GM23338 (cell line): Measurements from ENCODE around the gene RASL11B. TPM values are rescaled to one million over a fixed set of nuclear protein-coding genes. Genes with fewer than 3 reads are reported as not detected.

Experiments
- ATAC-seq: fragments of 200-7000 bp; cut with Tn5 transposase; 3 replicates; pipeline ENCODE4 v1.9.1; 2020
- DNase-seq: peaks from one replicate; pipeline ENCODE4 v3.0.0-alpha.2; 2015; ENCODE audit warnings: low spot score
- H2AFZ ChIP-seq: fragments of 200-600 bp; sonication (generic); 2 replicates; pipeline ENCODE4 v1.8.0; 2016; ENCODE audit warnings: antibody characterized with exemption, mild to moderate bottlenecking, moderate library complexity
- H3F3A ChIP-seq: fragments of 200-600 bp; sonication (generic); replicated peaks from 2 replicates; pipeline ENCODE4 v1.8.0; 2017; ENCODE audit warnings: antibody characterized with exemption, mixed run types, low read depth
- H3K27ac ChIP-seq: fragments of 200-600 bp; sonication (generic); 2 replicates; pipeline ENCODE4 v1.6.1; 2016; ENCODE audit warnings: low read depth
- H3K27me3 ChIP-seq: fragments of 200-600 bp; sonication (generic); 2 replicates; pipeline ENCODE4 v1.8.0; 2016; ENCODE audit warnings: mild to moderate bottlenecking, mixed run types, moderate library complexity; ENCODE audit not compliant: insufficient read depth
- H3K36me3 ChIP-seq: fragments of 200-600 bp; sonication (generic); 2 replicates; pipeline ENCODE4 v1.8.0; 2016; ENCODE audit warnings: mild to moderate bottlenecking; ENCODE audit not compliant: insufficient read depth
- H3K4me1 ChIP-seq: fragments of 200-600 bp; sonication (generic); 2 replicates; pipeline ENCODE4 v1.8.0; 2016; ENCODE audit warnings: mild to moderate bottlenecking, moderate library complexity; ENCODE audit not compliant: insufficient read depth
- H3K4me2 ChIP-seq: fragments of 200-600 bp; sonication (generic); 2 replicates; pipeline ENCODE4 v1.7.1; 2017; ENCODE audit warnings: mixed run types
- H3K4me3 ChIP-seq: fragments of 200-600 bp; sonication (generic); 2 replicates; pipeline ENCODE4 v1.6.1; 2016; ENCODE audit warnings: mixed run types
- H3K79me2 ChIP-seq: fragments of 200-600 bp; sonication (generic); replicated peaks from 2 replicates; pipeline ENCODE4 v1.8.0; 2017; ENCODE audit warnings: mild to moderate bottlenecking; ENCODE audit not compliant: insufficient read depth
- H3K9me2 ChIP-seq: fragments of 200-600 bp; sonication (generic); 2 replicates; pipeline ENCODE4 v1.8.0; 2017; ENCODE audit not compliant: insufficient read depth
- H4K20me1 ChIP-seq: fragments of 200-600 bp; sonication (generic); replicated peaks from 2 replicates; pipeline ENCODE4 v1.8.0; 2017; ENCODE audit warnings: mild to moderate bottlenecking; ENCODE audit not compliant: insufficient read depth
- H3K27ac Mint-ChIP-seq: 2 replicates; pipeline ENCODE4 v1.8.0; 2020; ENCODE audit warnings: inconsistent platforms, mild to moderate bottlenecking, moderate library complexity, mixed read lengths
- H3K27me3 Mint-ChIP-seq: 3 replicates; pipeline ENCODE4 v1.8.0; 2022; ENCODE audit warnings: low read depth, mild to moderate bottlenecking, moderate library complexity, mixed read lengths, inconsistent platforms; ENCODE audit not compliant: insufficient read depth, poor library complexity
- H3K36me3 Mint-ChIP-seq: 3 replicates; pipeline ENCODE4 v1.8.0; 2021; ENCODE audit warnings: low read depth, mild to moderate bottlenecking, inconsistent platforms, moderate library complexity, mixed read lengths
- H3K4me1 Mint-ChIP-seq: 3 replicates; pipeline ENCODE4 v1.8.0; 2020; ENCODE audit warnings: mild to moderate bottlenecking, inconsistent platforms, mixed read lengths
- H3K4me3 Mint-ChIP-seq: 3 replicates; pipeline ENCODE4 v1.8.0; 2021; ENCODE audit warnings: moderate library complexity, mild to moderate bottlenecking, inconsistent platforms, mixed read lengths
- H3K9me3 Mint-ChIP-seq: 3 replicates; pipeline ENCODE4 v1.8.0; 2020; ENCODE audit warnings: moderate library complexity, mild to moderate bottlenecking, inconsistent platforms, mixed read lengths
- CREB1 ChIP-seq: fragments of 250-450 bp; sonication (Bioruptor Pico); IDR thresholded peaks from 2 replicates; pipeline ENCODE4 v1.5.0; 2020; ENCODE audit warnings: low read depth, mild to moderate bottlenecking, moderate library complexity
- EZH2 ChIP-seq: fragments of 200-600 bp; sonication (generic); IDR thresholded peaks from one replicate; pipeline ENCODE4 v1.8.0; 2017; ENCODE audit warnings: antibody characterized with exemption, mild to moderate bottlenecking, low read depth; ENCODE audit not compliant: unreplicated experiment
- EZH2phosphoT487 ChIP-seq: fragments of 200-600 bp; sonication (generic); IDR thresholded peaks from one replicate; pipeline ENCODE4 v1.8.1; 2018; ENCODE audit warnings: antibody characterized with exemption; ENCODE audit not compliant: unreplicated experiment
- JUNB ChIP-seq: IDR thresholded peaks from one replicate; pipeline ENCODE4 v1.6.1; 2016; ENCODE audit warnings: antibody characterized with exemption; ENCODE audit not compliant: unreplicated experiment
- NANOG ChIP-seq: IDR thresholded peaks from 2 replicates; pipeline ENCODE4 v1.6.1; 2016; ENCODE audit warnings: antibody characterized with exemption, borderline replicate concordance
- POLR2AphosphoS5 ChIP-seq: IDR thresholded peaks from 2 replicates; pipeline ENCODE4 v1.6.1; 2016; ENCODE audit warnings: antibody characterized with exemption, low read depth
- REST ChIP-seq: IDR thresholded peaks from one replicate; pipeline ENCODE4 v1.6.1; 2018; ENCODE audit warnings: antibody characterized with exemption; ENCODE audit not compliant: unreplicated experiment
- STAT1 ChIP-seq: IDR thresholded peaks from one replicate; pipeline ENCODE4 v1.6.1; 2016; ENCODE audit warnings: antibody characterized with exemption; ENCODE audit not compliant: unreplicated experiment
- ZNF114 ChIP-seq: fragments of 250-450 bp; sonication (Bioruptor Pico); IDR thresholded peaks from 2 replicates; pipeline ENCODE4 v1.5.0; 2020; ENCODE audit warnings: mild to moderate bottlenecking, moderate library complexity
- ZNF331 ChIP-seq: fragments of 250-450 bp; sonication (Bioruptor Pico); IDR thresholded peaks from 2 replicates; pipeline ENCODE4 v1.5.0; 2020; ENCODE audit warnings: low read depth, mild to moderate bottlenecking, moderate library complexity
- polyA plus RNA-seq: library from polyadenylated mRNA; unstranded; fragments of >200 nt; fragmentation: Nextera tagmentation; extraction: Ambion mirVana; gene quantifications from 2 replicates; pipeline ENCODE4 v1.2.1, GENCODE V29; 2016
- total RNA-seq: library from RNA; depleted of rRNA; stranded (reverse); fragments of >200 nt; shearing (Covaris generic); gene quantifications from 2 replicates; pipeline ENCODE4 v1.2.3, GENCODE V29; 2014
- TF ChIP-seq, protein P1 (sequence below): fragments of 250-450 bp; sonication (Bioruptor Pico); IDR thresholded peaks from 2 replicates; pipeline ENCODE4 v1.5.0; 2020; ENCODE audit warnings: mild to moderate bottlenecking, moderate library complexity
- TF ChIP-seq, protein P2 (sequence below): IDR thresholded peaks from 2 replicates; pipeline ENCODE4 v1.6.1; 2016; ENCODE audit warnings: antibody characterized with exemption
- TF ChIP-seq, protein P3 (sequence below), 2 experiments: fragments of 200-600 bp in 1 of 2; sonication (generic) in 1 of 2; conservative IDR thresholded peaks; 2 replicates each; pipeline versions ENCODE4 v1.5.1 to v1.6.1; 2016 to 2017; ENCODE audit warnings: antibody characterized with exemption in 2 of 2, low read depth in 2 of 2, mild to moderate bottlenecking in 2 of 2, moderate library complexity in 1 of 2

The RASL11B gene
- total and polyA plus RNA-seq, 2 experiments from 2014 or later = 69.7 to 100.0 TPM

- Histone ChIP-seq H2AFZ (peak overlapping the region; percentile 82), H3F3A (no peaks in the 10 kb centered on the region), H4K20me1 (no peaks in the 10 kb centered on the region), H3K27me3 (no peaks in the 10 kb centered on the region), H3K9me2 (peaks cover 7% of the 10 kb centered on the region; the same call in 1 of the 2 replicates), H3K4me3 (no peak overlapping the region), H3K36me3 (no peaks in the 10 kb centered on the region), H3K79me2 (no peaks in the 10 kb centered on the region), H3K4me2 (peak overlapping the region; percentile 49; the same call in 1 of the 2 replicates), H3K27ac (no peak overlapping the region), H3K4me1 (peaks cover 22% of the 10 kb centered on the region)
- no peak overlapping the region for H3K4me3 Mint-ChIP-seq
- peaks cover 35% of the 10 kb centered on the region for H3K4me1 Mint-ChIP-seq
- no peak overlapping the region for H3K27ac Mint-ChIP-seq
- H3K36me3 Mint-ChIP-seq = peaks cover 6% of the 10 kb centered on the region
- H3K27me3 Mint-ChIP-seq = peaks cover 4% of the 10 kb centered on the region
- TF ChIP-seq, protein P1, sequence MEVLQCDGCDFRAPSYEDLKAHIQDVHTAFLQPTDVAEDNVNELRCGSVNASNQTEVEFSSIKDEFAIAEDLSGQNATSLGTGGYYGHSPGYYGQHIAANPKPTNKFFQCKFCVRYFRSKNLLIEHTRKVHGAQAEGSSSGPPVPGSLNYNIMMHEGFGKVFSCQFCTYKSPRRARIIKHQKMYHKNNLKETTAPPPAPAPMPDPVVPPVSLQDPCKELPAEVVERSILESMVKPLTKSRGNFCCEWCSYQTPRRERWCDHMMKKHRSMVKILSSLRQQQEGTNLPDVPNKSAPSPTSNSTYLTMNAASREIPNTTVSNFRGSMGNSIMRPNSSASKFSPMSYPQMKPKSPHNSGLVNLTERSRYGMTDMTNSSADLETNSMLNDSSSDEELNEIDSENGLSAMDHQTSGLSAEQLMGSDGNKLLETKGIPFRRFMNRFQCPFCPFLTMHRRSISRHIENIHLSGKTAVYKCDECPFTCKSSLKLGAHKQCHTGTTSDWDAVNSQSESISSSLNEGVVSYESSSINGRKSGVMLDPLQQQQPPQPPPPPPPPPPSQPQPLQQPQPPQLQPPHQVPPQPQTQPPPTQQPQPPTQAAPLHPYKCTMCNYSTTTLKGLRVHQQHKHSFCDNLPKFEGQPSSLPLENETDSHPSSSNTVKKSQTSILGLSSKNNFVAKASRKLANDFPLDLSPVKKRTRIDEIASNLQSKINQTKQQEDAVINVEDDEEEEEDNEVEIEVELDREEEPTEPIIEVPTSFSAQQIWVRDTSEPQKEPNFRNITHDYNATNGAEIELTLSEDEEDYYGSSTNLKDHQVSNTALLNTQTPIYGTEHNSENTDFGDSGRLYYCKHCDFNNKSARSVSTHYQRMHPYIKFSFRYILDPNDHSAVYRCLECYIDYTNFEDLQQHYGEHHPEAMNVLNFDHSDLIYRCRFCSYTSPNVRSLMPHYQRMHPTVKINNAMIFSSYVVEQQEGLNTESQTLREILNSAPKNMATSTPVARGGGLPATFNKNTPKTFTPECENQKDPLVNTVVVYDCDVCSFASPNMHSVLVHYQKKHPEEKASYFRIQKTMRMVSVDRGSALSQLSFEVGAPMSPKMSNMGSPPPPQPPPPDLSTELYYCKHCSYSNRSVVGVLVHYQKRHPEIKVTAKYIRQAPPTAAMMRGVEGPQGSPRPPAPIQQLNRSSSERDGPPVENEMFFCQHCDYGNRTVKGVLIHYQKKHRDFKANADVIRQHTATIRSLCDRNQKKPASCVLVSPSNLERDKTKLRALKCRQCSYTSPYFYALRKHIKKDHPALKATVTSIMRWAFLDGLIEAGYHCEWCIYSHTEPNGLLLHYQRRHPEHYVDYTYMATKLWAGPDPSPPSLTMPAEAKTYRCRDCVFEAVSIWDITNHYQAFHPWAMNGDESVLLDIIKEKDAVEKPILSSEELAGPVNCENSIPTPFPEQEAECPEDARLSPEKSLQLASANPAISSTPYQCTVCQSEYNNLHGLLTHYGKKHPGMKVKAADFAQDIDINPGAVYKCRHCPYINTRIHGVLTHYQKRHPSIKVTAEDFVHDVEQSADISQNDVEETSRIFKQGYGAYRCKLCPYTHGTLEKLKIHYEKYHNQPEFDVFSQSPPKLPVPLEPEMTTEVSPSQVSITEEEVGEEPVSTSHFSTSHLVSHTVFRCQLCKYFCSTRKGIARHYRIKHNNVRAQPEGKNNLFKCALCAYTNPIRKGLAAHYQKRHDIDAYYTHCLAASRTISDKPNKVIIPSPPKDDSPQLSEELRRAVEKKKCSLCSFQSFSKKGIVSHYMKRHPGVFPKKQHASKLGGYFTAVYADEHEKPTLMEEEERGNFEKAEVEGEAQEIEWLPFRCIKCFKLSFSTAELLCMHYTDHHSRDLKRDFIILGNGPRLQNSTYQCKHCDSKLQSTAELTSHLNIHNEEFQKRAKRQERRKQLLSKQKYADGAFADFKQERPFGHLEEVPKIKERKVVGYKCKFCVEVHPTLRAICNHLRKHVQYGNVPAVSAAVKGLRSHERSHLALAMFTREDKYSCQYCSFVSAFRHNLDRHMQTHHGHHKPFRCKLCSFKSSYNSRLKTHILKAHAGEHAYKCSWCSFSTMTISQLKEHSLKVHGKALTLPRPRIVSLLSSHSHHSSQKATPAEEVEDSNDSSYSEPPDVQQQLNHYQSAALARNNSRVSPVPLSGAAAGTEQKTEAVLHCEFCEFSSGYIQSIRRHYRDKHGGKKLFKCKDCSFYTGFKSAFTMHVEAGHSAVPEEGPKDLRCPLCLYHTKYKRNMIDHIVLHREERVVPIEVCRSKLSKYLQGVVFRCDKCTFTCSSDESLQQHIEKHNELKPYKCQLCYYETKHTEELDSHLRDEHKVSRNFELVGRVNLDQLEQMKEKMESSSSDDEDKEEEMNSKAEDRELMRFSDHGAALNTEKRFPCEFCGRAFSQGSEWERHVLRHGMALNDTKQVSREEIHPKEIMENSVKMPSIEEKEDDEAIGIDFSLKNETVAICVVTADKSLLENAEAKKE (CRISPR knock-in tag) = no peak
- no peak for TF ChIP-seq REST
- no peak for TF ChIP-seq EZH2
- TF ChIP-seq, protein P2, sequence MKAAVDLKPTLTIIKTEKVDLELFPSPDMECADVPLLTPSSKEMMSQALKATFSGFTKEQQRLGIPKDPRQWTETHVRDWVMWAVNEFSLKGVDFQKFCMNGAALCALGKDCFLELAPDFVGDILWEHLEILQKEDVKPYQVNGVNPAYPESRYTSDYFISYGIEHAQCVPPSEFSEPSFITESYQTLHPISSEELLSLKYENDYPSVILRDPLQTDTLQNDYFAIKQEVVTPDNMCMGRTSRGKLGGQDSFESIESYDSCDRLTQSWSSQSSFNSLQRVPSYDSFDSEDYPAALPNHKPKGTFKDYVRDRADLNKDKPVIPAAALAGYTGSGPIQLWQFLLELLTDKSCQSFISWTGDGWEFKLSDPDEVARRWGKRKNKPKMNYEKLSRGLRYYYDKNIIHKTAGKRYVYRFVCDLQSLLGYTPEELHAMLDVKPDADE = no peak
- TF ChIP-seq NANOG = no peak
- no peak for TF ChIP-seq STAT1
- no peak for TF ChIP-seq POLR2AphosphoS5
- no peak for TF ChIP-seq CREB1
- TF ChIP-seq ZNF114 (CRISPR knock-in tag) = no peak
- no peak for TF ChIP-seq ZNF331 (CRISPR knock-in tag)
- TF ChIP-seq, protein P3, sequence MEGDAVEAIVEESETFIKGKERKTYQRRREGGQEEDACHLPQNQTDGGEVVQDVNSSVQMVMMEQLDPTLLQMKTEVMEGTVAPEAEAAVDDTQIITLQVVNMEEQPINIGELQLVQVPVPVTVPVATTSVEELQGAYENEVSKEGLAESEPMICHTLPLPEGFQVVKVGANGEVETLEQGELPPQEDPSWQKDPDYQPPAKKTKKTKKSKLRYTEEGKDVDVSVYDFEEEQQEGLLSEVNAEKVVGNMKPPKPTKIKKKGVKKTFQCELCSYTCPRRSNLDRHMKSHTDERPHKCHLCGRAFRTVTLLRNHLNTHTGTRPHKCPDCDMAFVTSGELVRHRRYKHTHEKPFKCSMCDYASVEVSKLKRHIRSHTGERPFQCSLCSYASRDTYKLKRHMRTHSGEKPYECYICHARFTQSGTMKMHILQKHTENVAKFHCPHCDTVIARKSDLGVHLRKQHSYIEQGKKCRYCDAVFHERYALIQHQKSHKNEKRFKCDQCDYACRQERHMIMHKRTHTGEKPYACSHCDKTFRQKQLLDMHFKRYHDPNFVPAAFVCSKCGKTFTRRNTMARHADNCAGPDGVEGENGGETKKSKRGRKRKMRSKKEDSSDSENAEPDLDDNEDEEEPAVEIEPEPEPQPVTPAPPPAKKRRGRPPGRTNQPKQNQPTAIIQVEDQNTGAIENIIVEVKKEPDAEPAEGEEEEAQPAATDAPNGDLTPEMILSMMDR (conservative IDR thresholded peaks at IDR 0.05; ENCODE audit: low read depth in 2 of 2) = no peak
- no peak for TF ChIP-seq EZH2phosphoT487
- no peak for TF ChIP-seq JUNB
- H3K9me3 Mint-ChIP-seq = peaks cover 6% of the 10 kb centered on the region
- no peak for ATAC-seq
- no peak for DNase-seq
Observed at GRCh38 chr4:52852041-52852440, 10.1 kb upstream of the RASL11B start.
